GM12878 (cell line): ENCODE measurements around the gene EXOC7. TPM values are rescaled to one million over a fixed set of nuclear protein-coding genes. Genes with fewer than 3 reads are reported as not detected.

Experiments
- CREB1 ChIP-seq: IDR thresholded peaks from 2 replicates; pipeline ENCODE4 v1.6.1; 2012; ENCODE audit warnings: low read depth, mild to moderate bottlenecking, inconsistent platforms
- ESRRA ChIP-seq: IDR thresholded peaks from 2 replicates; pipeline ENCODE4 v1.6.1; 2012; ENCODE audit warnings: mild to moderate bottlenecking, low read length, improper control_type of control experiment
- ETV6 ChIP-seq, 2 experiments: fragments of 450-650 bp in 1 of 2; IDR thresholded peaks in 1 of 2; conservative IDR thresholded peaks in 1 of 2; 2 replicates each; pipeline ENCODE4 v1.6.1; 2014; ENCODE audit warnings: antibody characterized with exemption in 1 of 2, borderline replicate concordance in 1 of 2, low read depth in 1 of 2, mild to moderate bottlenecking in 1 of 2, moderate library complexity in 1 of 2
- NFXL1 ChIP-seq: fragments of 450-650 bp; IDR thresholded peaks from 2 replicates; pipeline ENCODE4 v1.6.1; 2017; ENCODE audit warnings: antibody characterized with exemption, mild to moderate bottlenecking, borderline replicate concordance
- ZNF207 ChIP-seq: fragments of 450-650 bp; IDR thresholded peaks from 2 replicates; pipeline ENCODE4 v1.6.1; 2014; ENCODE audit warnings: antibody characterized with exemption, mild to moderate bottlenecking, borderline replicate concordance
- polyA plus RNA-seq, 11 experiments: library from polyadenylated mRNA; depleted of rRNA in 4 of 11; unstranded in 6 of 11; stranded (reverse) in 5 of 11; fragments of >200 nt; fragmentation: Nextera tagmentation in 4 of 11; fragmentation: Illumina TruSeq in 1 of 11; extraction: Ambion mirVana in 4 of 11; extraction: Trizol in 1 of 11; gene quantifications; 1 replicate in 1 of 11; 2 replicates in 10 of 11; pipeline versions ENCODE4 v1.2.1 to v1.2.3, GENCODE V29; 2011 to 2016; ENCODE audit warnings: inconsistent platforms in 2 of 11, missing spikeins in 2 of 11, low read depth in 1 of 11
- total RNA-seq, 4 experiments: library from RNA; depleted of rRNA in 3 of 4; stranded (reverse); fragments of >200 nt in 3 of 4; fragmentation: Illumina TruSeq in 1 of 4; extraction: Trizol in 1 of 4; gene quantifications; 2 replicates each; pipeline versions ENCODE4 v1.2.1 to v1.2.3, GENCODE V29; 2013 to 2021
- TF ChIP-seq, protein P1 (sequence below): IDR thresholded peaks from 2 replicates; pipeline ENCODE4 v1.6.1; 2011; ENCODE audit warnings: low read depth, mild to moderate bottlenecking, low read length, moderate library complexity, borderline replicate concordance; ENCODE audit errors: extremely low read depth
- TF ChIP-seq, protein P2 (sequence below): fragments of 450-650 bp; formaldehyde crosslinking; IDR thresholded peaks from 2 replicates; pipeline ENCODE4 v1.4.0; 2022; ENCODE audit warnings: mild to moderate bottlenecking, moderate library complexity
- TF ChIP-seq, protein P3 (sequence below): fragments of 450-650 bp; IDR thresholded peaks from 2 replicates; pipeline ENCODE4 v1.6.1; 2017; ENCODE audit warnings: antibody characterized with exemption, mild to moderate bottlenecking, moderate library complexity

The EXOC7 gene
- total and polyA plus RNA-seq, 10 of the 15 experiments (the other 5 are each of a cell fraction or from before 2014, with no cell fraction given), result 18.8 to 71.3 (median 48.2) TPM

DNA sequence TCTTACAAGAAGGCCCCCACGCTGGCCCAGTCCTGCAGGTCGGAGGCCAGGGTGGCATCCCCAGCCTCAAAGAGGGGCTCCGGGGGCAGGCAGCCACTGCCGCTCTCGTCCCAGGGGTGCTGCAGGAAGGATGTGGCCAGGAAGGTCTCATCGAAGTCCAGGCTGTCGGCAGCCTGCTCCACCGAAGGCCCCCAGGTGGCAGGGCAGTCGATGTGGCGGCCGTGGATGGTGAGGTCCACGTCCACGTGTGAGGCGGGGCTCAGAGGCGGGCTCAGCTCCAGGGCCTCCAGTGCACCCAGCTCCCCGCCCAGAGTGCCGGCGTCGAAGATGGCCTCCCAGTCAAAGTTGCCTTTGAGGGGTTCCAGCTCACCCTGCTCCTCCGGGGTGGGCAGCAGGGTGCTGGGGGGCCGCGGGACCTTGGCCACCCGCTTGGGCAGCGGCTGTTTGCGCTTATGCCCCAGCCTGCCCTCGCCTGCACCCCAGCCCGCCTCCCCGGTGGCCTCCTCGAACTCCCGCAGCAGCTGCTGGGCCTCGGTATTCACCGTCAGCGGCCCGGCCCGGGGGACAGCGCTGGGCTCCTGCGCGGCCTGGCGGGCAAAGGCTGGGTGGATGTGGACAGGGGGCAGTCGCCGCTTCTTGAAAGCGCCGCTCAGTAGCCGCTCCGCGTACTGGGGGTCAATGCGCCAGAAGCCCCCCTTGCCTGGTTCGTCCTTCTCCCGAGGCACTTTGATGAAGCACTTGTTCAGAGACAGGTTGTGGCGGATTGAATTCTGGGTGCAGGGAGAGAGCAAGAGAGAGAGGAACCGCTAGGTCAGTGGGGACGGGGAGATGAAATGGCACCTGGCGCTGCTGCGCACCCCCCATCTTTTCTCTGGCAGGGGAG, 34.0 kb upstream of the EXOC7 start (continued):
- TF ChIP-seq ETV6 (conservative IDR thresholded peaks at IDR 0.05 in 1 of 2, IDR thresholded peaks at IDR 0.05 in 1 of 2; ENCODE audit: borderline replicate concordance in 1 of 2, low read depth in 1 of 2) (no peak), NFXL1 (no peak), ESRRA (no peak), CREB1 (no peak), ZNF207 (no peak)
- TF ChIP-seq, protein P1, sequence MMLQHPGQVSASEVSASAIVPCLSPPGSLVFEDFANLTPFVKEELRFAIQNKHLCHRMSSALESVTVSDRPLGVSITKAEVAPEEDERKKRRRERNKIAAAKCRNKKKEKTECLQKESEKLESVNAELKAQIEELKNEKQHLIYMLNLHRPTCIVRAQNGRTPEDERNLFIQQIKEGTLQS, result no peak
- TF ChIP-seq, protein P2, sequence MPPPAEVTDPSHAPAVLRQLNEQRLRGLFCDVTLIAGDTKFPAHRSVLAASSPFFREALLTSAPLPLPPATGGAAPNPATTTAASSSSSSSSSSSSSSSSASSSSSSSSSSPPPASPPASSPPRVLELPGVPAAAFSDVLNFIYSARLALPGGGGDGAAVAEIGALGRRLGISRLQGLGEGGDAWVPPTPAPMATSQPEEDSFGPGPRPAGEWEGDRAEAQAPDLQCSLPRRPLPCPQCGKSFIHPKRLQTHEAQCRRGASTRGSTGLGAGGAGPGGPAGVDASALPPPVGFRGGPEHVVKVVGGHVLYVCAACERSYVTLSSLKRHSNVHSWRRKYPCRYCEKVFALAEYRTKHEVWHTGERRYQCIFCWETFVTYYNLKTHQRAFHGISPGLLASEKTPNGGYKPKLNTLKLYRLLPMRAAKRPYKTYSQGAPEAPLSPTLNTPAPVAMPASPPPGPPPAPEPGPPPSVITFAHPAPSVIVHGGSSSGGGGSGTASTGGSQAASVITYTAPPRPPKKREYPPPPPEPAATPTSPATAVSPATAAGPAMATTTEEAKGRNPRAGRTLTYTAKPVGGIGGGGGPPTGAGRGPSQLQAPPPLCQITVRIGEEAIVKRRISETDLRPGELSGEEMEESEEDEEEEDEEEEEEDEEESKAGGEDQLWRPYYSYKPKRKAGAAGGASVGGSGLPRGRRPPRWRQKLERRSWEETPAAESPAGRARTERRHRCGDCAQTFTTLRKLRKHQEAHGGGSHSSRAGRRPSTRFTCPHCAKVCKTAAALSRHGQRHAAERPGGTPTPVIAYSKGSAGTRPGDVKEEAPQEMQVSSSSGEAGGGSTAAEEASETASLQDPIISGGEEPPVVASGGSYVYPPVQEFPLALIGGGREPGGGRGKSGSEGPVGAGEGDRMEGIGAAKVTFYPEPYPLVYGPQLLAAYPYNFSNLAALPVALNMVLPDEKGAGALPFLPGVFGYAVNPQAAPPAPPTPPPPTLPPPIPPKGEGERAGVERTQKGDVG, result no peak
- TF ChIP-seq, protein P3, sequence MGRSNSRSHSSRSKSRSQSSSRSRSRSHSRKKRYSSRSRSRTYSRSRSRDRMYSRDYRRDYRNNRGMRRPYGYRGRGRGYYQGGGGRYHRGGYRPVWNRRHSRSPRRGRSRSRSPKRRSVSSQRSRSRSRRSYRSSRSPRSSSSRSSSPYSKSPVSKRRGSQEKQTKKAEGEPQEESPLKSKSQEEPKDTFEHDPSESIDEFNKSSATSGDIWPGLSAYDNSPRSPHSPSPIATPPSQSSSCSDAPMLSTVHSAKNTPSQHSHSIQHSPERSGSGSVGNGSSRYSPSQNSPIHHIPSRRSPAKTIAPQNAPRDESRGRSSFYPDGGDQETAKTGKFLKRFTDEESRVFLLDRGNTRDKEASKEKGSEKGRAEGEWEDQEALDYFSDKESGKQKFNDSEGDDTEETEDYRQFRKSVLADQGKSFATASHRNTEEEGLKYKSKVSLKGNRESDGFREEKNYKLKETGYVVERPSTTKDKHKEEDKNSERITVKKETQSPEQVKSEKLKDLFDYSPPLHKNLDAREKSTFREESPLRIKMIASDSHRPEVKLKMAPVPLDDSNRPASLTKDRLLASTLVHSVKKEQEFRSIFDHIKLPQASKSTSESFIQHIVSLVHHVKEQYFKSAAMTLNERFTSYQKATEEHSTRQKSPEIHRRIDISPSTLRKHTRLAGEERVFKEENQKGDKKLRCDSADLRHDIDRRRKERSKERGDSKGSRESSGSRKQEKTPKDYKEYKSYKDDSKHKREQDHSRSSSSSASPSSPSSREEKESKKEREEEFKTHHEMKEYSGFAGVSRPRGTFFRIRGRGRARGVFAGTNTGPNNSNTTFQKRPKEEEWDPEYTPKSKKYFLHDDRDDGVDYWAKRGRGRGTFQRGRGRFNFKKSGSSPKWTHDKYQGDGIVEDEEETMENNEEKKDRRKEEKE, result no peak
